HepG2 (cell line): ENCODE measurements around the gene UGT2B15. TPM values are rescaled to one million over a fixed set of nuclear protein-coding genes. Genes with fewer than 3 reads are reported as not detected.
"Not testable (repeated sequence)": the region's sequence is repeated elsewhere in the genome, so short reads cannot be mapped to it uniquely, and the experiment has no call there.

Experiments
- ATAC-seq: fragments of 200-7000 bp; cut with Tn5 transposase; 3 replicates; pipeline ENCODE4 v1.9.1; 2020; ENCODE audit warnings: mild to moderate bottlenecking, moderate library complexity
- BruUV-seq: library from RNA; stranded (reverse); fragments of 400-500 nt; replicated peaks from 2 replicates; lab custom pipeline; 2021; lab: Mats Ljungman, UMichigan
- CTCF ChIA-PET: fragments of 300-600 bp; formaldehyde crosslinking; extraction: SDS; loops from one replicate; lab custom pipeline; 2021; ENCODE audit warnings: low total read pairs, inconsistent platforms, low intra/inter-chr PET ratio; lab: Yijun Ruan, JAX
- POLR2A ChIA-PET: fragments of 350-600 bp; sonication (Branson Sonifier 250); formaldehyde crosslinking; loops from one replicate; lab custom pipeline; 2020; ENCODE audit warnings: antibody characterized with exemption, inconsistent platforms; lab: Yijun Ruan, JAX
- DNase-seq: peaks from one replicate; pipeline ENCODE4 v3.0.0-alpha.2; 2015; ENCODE audit warnings: low spot score
- FAIRE-seq: peaks from 3 replicates; lab custom pipeline; 2011; peaks lifted over from hg19 to GRCh38; lab: Jason Lieb, UNC
- H2AFZ ChIP-seq: one replicate; pipeline ENCODE4 v1.6.1; 2011; ENCODE audit warnings: low read length, inconsistent platforms
- H3K27ac ChIP-seq: fragments of 300-600 bp; 3 replicates; pipeline ENCODE4 v1.8.0; 2011; ENCODE audit warnings: mixed run types, mild to moderate bottlenecking, mixed read lengths, low read length, inconsistent platforms; ENCODE audit not compliant: insufficient read depth; ENCODE audit errors: extremely low read length
- H3K27me3 ChIP-seq, 2 experiments: fragments of 200-600 bp in 1 of 2; 2 replicates in 1 of 2; 3 replicates in 1 of 2; pipeline versions ENCODE4 v1.6.0 to v1.8.0; 2011; ENCODE audit warnings: low read length in 2 of 2, mild to moderate bottlenecking in 2 of 2, moderate library complexity in 2 of 2, inconsistent platforms in 1 of 2; ENCODE audit not compliant: insufficient read depth in 2 of 2, control insufficient read depth in 1 of 2
- H3K36me3 ChIP-seq, 2 experiments: fragments of 200-600 bp in 1 of 2; replicated peaks in 1 of 2; 2 replicates in 1 of 2; 3 replicates in 1 of 2; pipeline versions ENCODE4 v1.5.1 to v1.8.0; 2011; ENCODE audit warnings: low read length in 2 of 2, inconsistent platforms in 1 of 2; ENCODE audit not compliant: insufficient read depth in 2 of 2, control insufficient read depth in 1 of 2
- H3K4me1 ChIP-seq: 2 replicates; pipeline ENCODE4 v1.5.1; 2012; ENCODE audit warnings: low read length, inconsistent platforms; ENCODE audit not compliant: insufficient read depth
- H3K4me2 ChIP-seq: 2 replicates; pipeline ENCODE4 v1.6.0; 2011; ENCODE audit warnings: low read depth, low read length, inconsistent platforms
- H3K4me3 ChIP-seq, 3 experiments: fragments of 200-600 bp in 1 of 3; sonication (generic), shearing (Covaris generic) in 1 of 3; replicated peaks in 1 of 3; 2 replicates each; pipeline ENCODE4 v1.5.1; 2011 to 2016; ENCODE audit warnings: low read length in 3 of 3, inconsistent platforms in 2 of 3, low read depth in 2 of 3, mild to moderate bottlenecking in 2 of 3, control low read depth in 1 of 3, mixed read lengths in 1 of 3; ENCODE audit not compliant: insufficient read depth in 1 of 3
- H3K79me2 ChIP-seq: one replicate; pipeline ENCODE4 v1.6.1; 2011; ENCODE audit warnings: low read length, inconsistent platforms; ENCODE audit not compliant: insufficient read depth
- H3K9ac ChIP-seq: 2 replicates; pipeline ENCODE4 v1.6.0; 2011; ENCODE audit warnings: mild to moderate bottlenecking, low read depth, low read length, inconsistent platforms; ENCODE audit not compliant: insufficient read depth
- H3K9me3 ChIP-seq: 2 replicates; pipeline ENCODE4 v1.5.1; 2012; ENCODE audit warnings: mild to moderate bottlenecking, low read length
- H4K20me1 ChIP-seq: 2 replicates; pipeline ENCODE4 v1.6.0; 2011; ENCODE audit warnings: inconsistent platforms, mild to moderate bottlenecking, low read length, moderate library complexity; ENCODE audit not compliant: insufficient read depth
- ATM ChIP-seq: fragments of 450-650 bp; IDR thresholded peaks from 2 replicates; pipeline ENCODE4 v1.7.1; 2017; ENCODE audit warnings: mild to moderate bottlenecking, borderline replicate concordance
- BCLAF1 ChIP-seq: fragments of 450-650 bp; IDR thresholded peaks from 2 replicates; pipeline ENCODE4 v1.6.1; 2017; ENCODE audit warnings: mild to moderate bottlenecking
- FOSL2 ChIP-seq: sonication (generic); formaldehyde crosslinking; IDR thresholded peaks from 2 replicates; pipeline ENCODE4 v1.4.0; 2020; ENCODE audit warnings: missing genetic modification reagents
- GATAD2A ChIP-seq: IDR thresholded peaks from 2 replicates; pipeline ENCODE4 v1.6.1; 2016
- IRF1 ChIP-seq: sonication (generic); formaldehyde crosslinking; IDR thresholded peaks from 2 replicates; pipeline ENCODE4 v1.4.0; 2020; ENCODE audit warnings: low read depth, mild to moderate bottlenecking, missing genetic modification reagents
- PPARG ChIP-seq: conservative IDR thresholded peaks from 2 replicates; pipeline ENCODE4 v1.6.1; 2016; ENCODE audit warnings: missing biosample characterization, missing genetic modification reagents
- SOX13 ChIP-seq, 3 experiments: fragments of 450-650 bp in 1 of 3; sonication (generic) in 1 of 3; formaldehyde crosslinking in 1 of 3; IDR thresholded peaks in 2 of 3; conservative IDR thresholded peaks in 1 of 3; 2 replicates each; pipeline versions ENCODE4 v1.5.0 to v1.6.1; 2016 to 2020; ENCODE audit warnings: antibody characterized with exemption in 1 of 3, mild to moderate bottlenecking in 1 of 3, missing compliant biosample characterization in 1 of 3, missing genetic modification reagents in 1 of 3, moderate library complexity in 1 of 3
- ZNF570 ChIP-seq: sonication (generic); formaldehyde crosslinking; IDR thresholded peaks from 2 replicates; pipeline ENCODE4 v1.4.0; 2020; ENCODE audit warnings: mild to moderate bottlenecking, missing genetic modification reagents, borderline replicate concordance
- ZNF644 ChIP-seq: IDR thresholded peaks from 2 replicates; pipeline ENCODE4 v1.6.1; 2016; ENCODE audit warnings: low read depth
- WGBS: methylation state at CpG from one replicate; pipeline ENCODE4 v1.1.6; 2017; ENCODE audit warnings: low lambda C conversion rate; 5-methylcytosine and 5-hydroxymethylcytosine counted together
- in situ Hi-C: cut with HindIII; loops from 2 replicates; pipeline ENCODE4 v1.10.0; 2017; ENCODE audit warnings: low pct_unique_long_range_greater_than_20kb; ENCODE audit not compliant: extremely low pct_ligation_motif_present
- intact Hi-C: fragments of 100-400 bp; cut with micrococcal nuclease; formaldehyde crosslinking; loops from one replicate; pipeline ENCODE4 v1.10.0; 2022; ENCODE audit not compliant: unreplicated experiment
- polyA plus RNA-seq, 8 experiments: library from polyadenylated mRNA; depleted of rRNA in 3 of 8; stranded (reverse) in 7 of 8; unstranded in 1 of 8; fragments of >200 nt; fragmentation: Illumina TruSeq in 4 of 8; extraction: Trizol in 4 of 8; gene quantifications; 2 replicates each; pipeline versions ENCODE4 v1.2.1 to v1.2.3, GENCODE V29; 2011 to 2016; ENCODE audit warnings: low read depth in 4 of 8, missing spikeins in 1 of 8, mixed read lengths in 1 of 8; ENCODE audit not compliant: insufficient read depth in 1 of 8
- total RNA-seq, 5 experiments: library from RNA; depleted of rRNA; stranded (reverse); fragments of >200 nt; fragmentation: Illumina TruSeq; extraction: Trizol; gene quantifications; 2 replicates each; pipeline ENCODE4 v1.2.3, GENCODE V29; 2016; ENCODE audit warnings: low read depth in 1 of 5

UGT2B15 gene
- total and polyA plus RNA-seq, 2 of the 13 experiments (the other 11 are each of a cell fraction or from before 2014, with no cell fraction given), result 0.04 to 0.11 TPM

GRCh38 chr4:68708566-68708965, 38.1 kb upstream of the UGT2B15 start:
- Histone ChIP-seq H3K9me3 (peaks cover 5% of the 10 kb centered on the region; the same call in 1 of the 2 replicates), H3K4me3 (no peak overlapping the region), H3K27me3 (no peaks in the 10 kb centered on the region), H2AFZ (no peak overlapping the region), H3K27ac (no peak overlapping the region), H3K79me2 (no peaks in the 10 kb centered on the region), H3K4me2 (no peak overlapping the region), H3K4me1 (0 out of 2 replicates have a peak, but pooled peaks cover 4% of the 10 kb centered on the region), H4K20me1 (no peaks in the 10 kb centered on the region), H3K9ac (no peak overlapping the region), H3K36me3 (no peaks in the 10 kb centered on the region)
- POLR2A ChIA-PET, result no interaction called here
- FAIRE-seq (no peak), ATAC-seq (no peak), DNase-seq (peak; percentile 24)
- BruUV-seq, result no TSS peak
- TF ChIP-seq FOSL2 (CRISPR knock-in tag) (peak; percentile 63), ZNF570 (no peak), ZNF644 (CRISPR knock-in tag) (0 out of 2 replicates have a peak, but pooled peaks have one; percentile 56), PPARG (no peak), ATM (no peak), IRF1 (CRISPR knock-in tag) (no peak), GATAD2A (CRISPR knock-in tag) (0 out of 2 replicates have a peak, but pooled peaks have one; percentile 14), BCLAF1 (no peak), SOX13 (IDR thresholded peaks at IDR 0.05) (no peak), SOX13 (CRISPR knock-in tag; conservative IDR thresholded peaks at IDR 0.05 in 1 of 2, IDR thresholded peaks at IDR 0.05 in 1 of 2) (peak in 1 of 2 experiments; percentile 12; a peak in 1 of 4 replicates)
- CTCF ChIA-PET, result no interaction called here
- intact Hi-C loops, result no loop called here
- in situ Hi-C loops, result no loop called here

- H3K9ac ChIP-seq, H4K20me1 ChIP-seq, H3K4me2 ChIP-seq, H3K27me3 ChIP-seq, POLR2A ChIA-PET, ATAC-seq, intact Hi-C loops, H2AFZ ChIP-seq, in situ Hi-C loops, BruUV-seq, H3K4me3 ChIP-seq, H3K36me3 ChIP-seq, DNase-seq, FAIRE-seq, CTCF ChIA-PET, H3K27ac ChIP-seq, H3K79me2 ChIP-seq: not testable (repeated sequence)
- Histone ChIP-seq H3K9me3 (peaks cover 12% of the 10 kb centered on the region; the same call in 1 of the 2 replicates), H3K4me1 (peaks cover 14% of the 10 kb centered on the region)
- WGBS, result 96% methylated on average over 2 of the region's 2 CpGs
Observed at GRCh38 chr4:68703168-68703567, 32.7 kb upstream of the UGT2B15 start.
